Eye (tissue), 1 donor: ENCODE measurements around the gene MACIR.

Experiments used
- DNase-seq: peaks from one replicate; pipeline ENCODE4 v3.0.0-alpha.2; 2015

MACIR gene

DNA sequence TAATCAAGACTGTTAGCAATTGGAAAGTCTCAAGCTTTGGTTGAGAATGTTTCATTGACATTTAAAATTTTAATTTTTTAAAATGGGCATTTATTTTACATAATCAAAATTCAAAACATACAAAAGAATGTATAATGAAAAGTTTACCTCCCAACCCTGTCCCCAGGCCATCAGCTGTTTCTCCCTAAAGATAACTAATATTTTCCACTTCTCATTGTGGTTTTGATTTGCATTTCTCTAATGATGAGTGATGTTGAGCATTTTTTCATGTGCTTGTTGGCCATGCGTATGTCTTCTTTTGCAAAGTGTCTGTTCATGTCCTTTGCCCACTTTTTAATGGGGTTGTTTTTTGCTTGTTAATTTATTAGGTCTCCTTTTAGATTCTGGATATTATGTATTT lies 11.4 kb upstream of the MACIR start:
- DNase-seq, result no peak

DNA sequence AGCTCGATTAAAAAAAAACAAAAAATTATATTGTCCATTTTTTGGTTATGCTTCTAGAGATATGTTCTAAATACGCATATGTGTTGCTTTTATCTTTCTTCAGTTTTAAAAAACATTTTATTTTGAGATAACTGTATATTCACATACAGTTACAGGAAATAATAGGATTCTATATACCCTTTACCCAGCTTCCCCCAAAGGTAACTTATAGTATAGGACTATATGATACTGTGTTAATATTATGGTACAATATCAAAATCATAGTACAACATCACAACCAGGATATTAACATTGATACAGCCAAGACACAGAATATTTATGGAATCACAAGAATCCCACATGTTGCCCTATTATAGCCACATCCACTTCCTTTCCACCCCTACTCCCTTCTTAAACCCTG lies 9.5 kb upstream of the MACIR start:
- no peak for DNase-seq

DNA sequence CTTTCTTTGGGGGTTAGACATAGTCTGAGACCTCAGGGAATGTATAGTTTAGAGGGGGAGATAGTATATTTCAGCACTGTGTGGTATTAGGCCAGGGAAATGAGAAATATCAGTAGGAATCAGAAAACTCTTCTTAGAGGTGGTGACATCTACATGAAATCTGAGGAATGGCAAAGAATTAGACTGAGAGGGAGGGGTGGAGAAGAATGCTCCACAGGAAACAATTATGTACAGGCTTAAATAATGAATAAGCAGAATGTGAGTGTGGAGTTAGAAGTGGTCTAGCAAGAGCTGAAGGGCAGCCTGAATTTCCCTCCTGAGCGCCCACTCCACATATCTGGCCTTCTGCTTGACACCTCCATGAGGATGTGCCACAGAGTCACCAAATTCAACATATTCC lies 3.6 kb upstream of the MACIR start:
- no peak for DNase-seq

- DNase-seq, result no peak
These were observed 2.9 kb upstream of the MACIR start for GRCh38 chr5:103255691-103256090.

DNA sequence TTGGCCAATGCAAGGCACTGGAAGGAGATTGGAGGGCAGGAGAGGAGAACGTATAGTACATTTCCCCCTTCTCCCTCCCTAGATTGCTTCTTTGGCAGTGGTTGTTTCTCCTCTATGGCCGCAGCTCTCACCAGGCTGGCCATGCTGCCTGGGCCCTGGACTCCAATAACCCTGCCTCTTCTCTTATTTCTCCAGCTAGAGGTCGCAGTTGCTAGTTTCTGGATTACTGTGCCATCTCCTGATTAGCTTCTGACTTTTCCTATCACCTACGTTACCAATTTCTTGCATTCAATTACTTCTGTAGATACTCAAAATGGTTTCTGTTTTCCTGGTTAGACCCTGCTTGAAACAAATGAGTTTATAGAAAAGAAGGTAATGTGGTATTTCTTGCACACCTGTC lies 2.4 kb upstream of the MACIR start:
- DNase-seq, result no peak

GRCh38 chr5:103258957-103259704 lies 568 bp downstream of the MACIR start:
- DNase-seq, result peak; percentile 93

GRCh38 chr5:103259705-103260355 lies 1.3 kb downstream of the MACIR start:
- DNase-seq, result no peak

DNA sequence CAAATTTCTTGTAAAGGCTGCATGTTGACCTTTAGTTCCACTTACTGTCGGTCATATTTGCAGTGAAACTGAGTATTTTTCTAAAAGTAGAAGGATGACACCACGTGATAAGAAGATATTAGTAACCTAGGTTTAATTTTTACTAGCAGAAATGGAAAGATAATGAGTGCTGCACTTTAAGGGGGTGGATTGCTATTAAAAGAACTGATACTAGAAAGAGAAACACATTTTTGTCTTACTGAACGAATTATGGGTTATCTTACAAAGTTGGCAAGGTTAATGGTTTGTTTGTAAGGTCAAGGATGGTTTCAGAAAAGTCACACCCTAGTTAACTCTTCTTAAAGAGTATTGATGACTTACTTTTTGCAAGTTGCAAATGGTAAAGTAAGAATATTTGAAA lies 2.4 kb downstream of the MACIR start:
- no peak for DNase-seq

- no peak for DNase-seq
These were observed 3.9 kb downstream of the MACIR start for GRCh38 chr5:103262422-103262871.

- DNase-seq, result no peak
These were observed 4.5 kb downstream of the MACIR start for GRCh38 chr5:103263054-103263453.

DNA sequence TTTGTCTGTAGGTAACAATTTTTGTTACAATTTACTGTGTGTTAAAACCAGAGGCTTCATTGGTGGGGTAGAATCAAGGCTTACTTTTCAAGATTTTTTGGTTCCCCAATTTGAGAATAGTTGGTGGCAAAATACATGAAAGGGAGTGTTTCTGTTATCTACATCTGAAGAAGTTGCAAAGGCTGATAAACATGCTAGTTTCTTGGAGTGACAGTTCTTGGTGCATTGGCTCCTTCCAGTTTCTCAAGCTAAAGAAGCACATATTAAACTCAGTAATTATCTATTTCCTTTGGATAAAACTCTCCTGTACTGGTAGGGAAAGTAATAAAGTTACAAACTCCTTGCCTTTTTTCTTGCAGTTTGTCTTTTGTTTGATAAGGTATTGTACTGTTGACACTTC lies 5.9 kb downstream of the MACIR start:
- no peak for DNase-seq

- no peak for DNase-seq
These were observed 12.0 kb downstream of the MACIR start for GRCh38 chr5:103270581-103270980.

- DNase-seq, result no peak
These were observed 13.2 kb downstream of the MACIR start for GRCh38 chr5:103271570-103272289.

GRCh38 chr5:103272377-103272776 lies 13.8 kb downstream of the MACIR start:
- no peak for DNase-seq

DNA sequence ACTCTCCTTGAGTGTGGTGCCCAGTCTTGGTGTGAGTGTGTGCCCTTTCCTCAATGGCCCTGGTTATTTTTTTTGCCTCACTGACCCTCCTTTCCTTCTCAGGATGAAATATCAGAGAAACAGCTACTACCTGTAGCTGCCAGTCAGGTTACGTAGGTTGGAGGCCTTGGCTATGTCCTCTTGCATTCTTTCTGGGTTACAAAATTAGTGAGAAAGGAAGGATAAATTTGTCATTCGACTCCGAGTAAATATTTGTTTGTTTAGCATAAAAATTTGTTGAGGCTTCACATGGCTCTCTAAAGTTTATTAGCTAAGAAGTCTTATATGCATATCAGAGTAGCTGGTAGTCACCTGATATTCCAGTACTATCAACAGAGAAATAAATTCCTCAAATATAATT lies 15.4 kb downstream of the MACIR start:
- DNase-seq, result no peak

GRCh38 chr5:103275851-103276250 lies 17.3 kb downstream of the MACIR start:
- no peak for DNase-seq

DNA sequence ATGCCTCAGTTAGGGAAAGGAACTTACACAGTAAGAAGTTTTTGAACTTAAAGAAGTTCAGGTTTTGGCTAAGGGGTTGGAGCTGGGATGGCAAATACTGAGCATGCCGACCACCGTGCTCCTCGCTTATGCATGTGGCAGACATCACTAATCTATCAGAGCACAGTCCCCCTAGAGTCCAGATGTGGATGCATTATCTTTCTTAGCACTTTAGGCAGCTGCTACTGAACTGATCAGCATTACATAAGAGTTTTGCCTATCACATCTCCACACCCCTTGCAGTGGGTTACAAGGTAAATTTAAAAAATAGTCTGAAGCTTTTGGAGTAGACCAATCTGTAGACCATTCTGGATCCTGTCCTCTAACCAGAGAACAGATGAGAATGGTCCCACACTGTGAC lies 22.4 kb downstream of the MACIR start:
- DNase-seq, result no peak

- no peak for DNase-seq
These were observed 24.6 kb downstream of the MACIR start for GRCh38 chr5:103283120-103283519.

DNA sequence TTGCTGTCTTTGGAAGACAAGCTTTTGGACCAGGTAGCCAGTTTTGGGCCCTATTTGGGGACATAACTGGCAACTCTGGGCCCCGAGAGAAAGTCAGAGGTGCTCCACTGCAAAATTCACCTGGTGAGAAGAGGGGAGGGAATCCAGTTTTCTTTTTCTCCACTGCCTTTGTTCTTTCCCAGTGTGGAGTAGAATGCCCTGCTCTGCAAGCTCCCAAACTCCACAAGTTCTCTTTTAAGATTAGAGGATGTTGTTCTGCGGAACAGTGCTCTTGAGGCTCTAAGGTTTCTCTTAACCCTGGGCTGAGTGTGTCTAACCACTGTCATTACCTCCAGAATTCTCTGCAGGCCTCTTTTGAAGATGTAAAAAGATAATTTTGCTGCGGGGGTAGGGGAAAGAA lies 25.3 kb downstream of the MACIR start:
- DNase-seq, result no peak

DNA sequence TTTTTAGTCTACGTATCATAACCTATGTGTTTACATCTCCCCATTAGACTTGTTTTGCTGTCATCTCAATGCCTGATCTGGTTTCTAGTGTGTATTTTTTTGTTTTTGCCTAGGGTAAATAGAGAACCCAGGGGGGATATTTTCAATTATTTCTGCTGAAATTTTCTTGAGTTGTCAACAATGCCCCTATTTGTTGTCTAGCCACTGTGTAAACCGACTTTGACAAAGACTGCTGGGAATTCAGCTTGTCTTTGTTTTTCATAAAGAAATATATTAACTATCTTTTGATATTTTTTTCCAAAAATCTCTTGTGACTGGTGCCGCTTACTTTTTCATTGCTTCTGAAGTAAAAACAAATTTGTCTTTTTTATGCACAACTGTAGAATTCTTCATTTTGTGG lies 28.1 kb downstream of the MACIR start:
- no peak for DNase-seq

- DNase-seq, result no peak
These were observed 30.5 kb downstream of the MACIR start for GRCh38 chr5:103289024-103289423.

- DNase-seq, result no peak
These were observed 32.3 kb downstream of the MACIR start for GRCh38 chr5:103290846-103291245.

DNA sequence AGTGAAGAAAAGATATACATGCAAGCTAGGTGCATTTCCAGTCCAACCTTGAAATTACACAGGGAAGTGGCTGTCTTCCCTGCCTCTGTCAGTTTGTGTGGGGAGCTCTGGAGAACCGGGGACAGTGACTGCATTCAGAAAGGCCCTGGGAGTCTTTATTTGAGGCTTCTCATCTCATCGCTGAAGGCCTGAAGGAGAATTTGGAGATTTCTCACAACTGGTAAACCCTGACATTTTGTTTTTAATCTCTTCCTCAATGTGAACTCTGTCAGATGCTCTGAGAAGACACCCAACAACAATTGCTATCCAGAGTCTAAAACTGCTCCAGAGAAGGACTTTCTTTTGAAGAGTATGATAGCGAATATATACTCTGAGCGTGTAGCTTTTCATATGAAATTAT lies 33.0 kb downstream of the MACIR start:
- DNase-seq, result no peak

GRCh38 chr5:103293099-103293498 lies 34.5 kb downstream of the MACIR start:
- DNase-seq, result no peak
